Natural killer cell treated with Interleukin-12 subunit alpha and Interleukin-12 subunit beta and Interleukin-15 and Interleukin-18, amount 100 ng/mL, for 72 hours (primary cell): ENCODE results near the gene LRRC75A. TPM values are rescaled to one million over a fixed set of nuclear protein-coding genes. Genes with fewer than 3 reads are reported as not detected.
"Not testable (repeated sequence)": the region's sequence is repeated elsewhere in the genome, so short reads cannot be mapped to it uniquely, and the experiment has no call there.

ENCODE experiments used
- ATAC-seq, 2 donors: fragments of 150-1000 bp; cut with Tn5 transposase in 1 of 2; sonication (Bioruptor Pico), chemical (Tn5 transposase) in 1 of 2; 2 replicates each; pipeline ENCODE4 v1.10.0; 2021
- DNase-seq: peaks from one replicate; pipeline ENCODE4 v3.0.0; 2022; ENCODE audit warnings: low spot score
- H3K27ac Mint-ChIP-seq, 2 donors: 1 replicate in 1 of 2; 2 replicates in 1 of 2; pipeline ENCODE4 v1.8.0; 2022; ENCODE audit warnings: mixed read lengths in 2 of 2, mild to moderate bottlenecking in 1 of 2, moderate library complexity in 1 of 2
- H3K27me3 Mint-ChIP-seq, 2 donors: 1 replicate in 1 of 2; 2 replicates in 1 of 2; pipeline ENCODE4 v1.8.0; 2022; ENCODE audit warnings: mixed read lengths in 2 of 2
- H3K36me3 Mint-ChIP-seq: one replicate; pipeline ENCODE4 v1.8.0; 2022; ENCODE audit warnings: mixed read lengths
- H3K4me1 Mint-ChIP-seq, 2 donors: 1 replicate in 1 of 2; 2 replicates in 1 of 2; pipeline ENCODE4 v1.8.0; 2022; ENCODE audit warnings: low read depth in 2 of 2, mixed read lengths in 2 of 2, mild to moderate bottlenecking in 1 of 2
- H3K4me3 Mint-ChIP-seq: one replicate; pipeline ENCODE4 v1.8.0; 2022; ENCODE audit warnings: mixed read lengths
- H3K9me3 Mint-ChIP-seq: 2 replicates; pipeline ENCODE4 v1.8.0; 2022; ENCODE audit warnings: mixed read lengths
- total RNA-seq, 2 donors: library from RNA; stranded (reverse); gene quantifications; one replicate each; pipeline ENCODE4 v1.2.3, GENCODE V29; 2022

Gene LRRC75A
- total RNA-seq, 2 donors from 2014 or later, result 1.9 to 2.6 TPM

DNA sequence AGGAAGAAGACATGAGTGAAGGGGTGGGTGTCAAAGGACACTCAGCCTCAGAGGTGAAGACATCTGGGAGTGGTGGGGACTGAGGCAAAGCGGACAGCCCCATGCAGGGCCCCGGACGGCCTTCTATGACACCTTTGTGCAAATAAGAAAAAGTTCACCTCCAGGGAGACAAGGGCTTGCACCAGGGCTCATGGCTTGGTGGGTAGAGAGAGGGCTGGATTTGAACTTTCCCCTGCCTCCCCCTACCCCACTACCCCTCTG is 30.5 kb downstream of the LRRC75A start:
- no peak overlapping the region for H3K27ac Mint-ChIP-seq
- H3K4me3 Mint-ChIP-seq, result no peak overlapping the region
- DNase-seq, result no peak

DNA sequence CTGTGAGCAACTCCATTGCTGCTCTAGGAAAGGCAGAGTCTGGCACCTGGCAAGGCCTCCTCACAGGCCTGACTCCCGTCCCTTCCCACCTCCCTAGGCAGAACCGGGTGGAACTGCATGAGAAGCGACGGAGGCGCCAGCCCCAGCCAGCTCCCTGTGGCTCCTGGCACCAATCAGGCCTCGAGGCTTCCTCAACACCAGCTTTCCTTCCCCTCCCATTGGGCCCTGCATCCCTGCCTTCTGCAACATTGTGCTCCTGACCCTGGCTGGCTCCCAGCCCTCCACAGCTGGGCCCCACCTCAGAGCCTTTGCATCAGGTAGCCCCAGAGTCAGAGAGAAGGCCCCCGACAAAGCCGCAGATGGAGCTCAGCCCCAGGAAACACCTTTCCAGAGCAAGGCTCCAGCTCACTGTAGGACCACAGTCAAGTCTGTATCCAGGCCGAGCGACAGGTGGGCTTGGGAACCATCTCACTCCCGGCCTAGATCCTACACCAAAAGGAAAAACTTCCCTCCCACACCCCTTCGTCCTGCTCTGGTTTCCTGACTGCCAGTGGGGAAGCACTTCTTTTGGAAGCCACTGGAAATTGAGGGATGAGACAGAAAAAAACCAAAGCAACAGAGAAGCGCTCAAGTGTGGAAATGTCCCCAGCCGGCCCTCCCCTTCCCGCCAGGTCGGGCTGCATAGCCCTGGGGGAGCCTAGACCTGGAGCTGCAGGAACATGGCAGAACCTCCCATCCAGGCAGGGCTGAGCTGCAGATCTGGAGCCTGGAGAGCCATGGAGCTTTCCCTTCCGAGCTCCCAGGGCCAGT is 31.0 kb downstream of the LRRC75A start:
- Mint-ChIP-seq H3K4me1 (no peaks in the 10 kb centered on the region), H3K27ac (no peak overlapping the region), H3K36me3 (no peaks in the 10 kb centered on the region), H3K4me3 (no peak overlapping the region), H3K27me3 (no peaks in the 10 kb centered on the region), H3K9me3 (no peaks in the 10 kb centered on the region)
- ATAC-seq (no peak), DNase-seq (no peak)

More for the DNA sequence above, 30.5 kb downstream of the LRRC75A start:
- no peaks in the 10 kb centered on the region for H3K4me1 Mint-ChIP-seq
- H3K9me3 Mint-ChIP-seq, result no peaks in the 10 kb centered on the region
- ATAC-seq, result no peak
- no peaks in the 10 kb centered on the region for H3K27me3 Mint-ChIP-seq
- H3K36me3 Mint-ChIP-seq, result no peaks in the 10 kb centered on the region

DNA sequence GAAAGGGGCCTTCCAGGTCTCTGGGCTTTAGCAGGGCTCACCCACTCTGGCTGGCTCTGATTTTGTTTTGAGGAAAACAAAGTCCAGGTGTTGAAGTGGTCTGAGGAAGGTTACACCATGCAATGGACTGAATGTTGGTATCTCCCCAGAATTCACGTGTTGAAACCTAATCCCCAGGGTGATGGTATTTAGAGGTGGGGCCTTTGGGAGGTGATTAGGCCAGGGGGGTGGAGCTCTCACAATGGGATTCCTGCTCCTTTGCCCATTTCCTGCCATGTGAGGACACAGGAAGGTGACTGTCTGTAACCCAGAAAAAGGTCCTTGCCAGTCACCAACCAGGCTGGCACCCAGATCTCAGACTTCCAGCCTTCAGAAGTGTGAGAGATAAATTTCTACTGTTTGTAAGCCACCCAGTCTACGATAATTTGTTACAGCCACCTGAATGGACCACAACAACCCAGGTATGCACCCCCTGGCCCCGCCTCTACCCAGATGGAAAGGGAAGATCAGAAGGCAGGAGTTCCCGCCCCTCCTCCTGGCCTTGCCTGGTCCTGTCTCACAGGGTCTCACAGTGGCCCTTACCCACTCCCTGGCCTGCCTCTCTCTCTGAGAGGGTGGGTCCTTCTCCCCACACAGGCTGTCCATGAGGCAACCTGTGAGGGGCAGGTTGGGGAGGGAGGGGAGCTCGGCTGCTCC is 32.0 kb downstream of the LRRC75A start:
- DNase-seq, result no peak
- Mint-ChIP-seq H3K4me3 (no peak overlapping the region), H3K27me3 (no peaks in the 10 kb centered on the region), H3K4me1 (no peaks in the 10 kb centered on the region), H3K36me3 (no peaks in the 10 kb centered on the region), H3K9me3 (no peaks in the 10 kb centered on the region), H3K27ac (no peak overlapping the region)
- no peak for ATAC-seq

DNA sequence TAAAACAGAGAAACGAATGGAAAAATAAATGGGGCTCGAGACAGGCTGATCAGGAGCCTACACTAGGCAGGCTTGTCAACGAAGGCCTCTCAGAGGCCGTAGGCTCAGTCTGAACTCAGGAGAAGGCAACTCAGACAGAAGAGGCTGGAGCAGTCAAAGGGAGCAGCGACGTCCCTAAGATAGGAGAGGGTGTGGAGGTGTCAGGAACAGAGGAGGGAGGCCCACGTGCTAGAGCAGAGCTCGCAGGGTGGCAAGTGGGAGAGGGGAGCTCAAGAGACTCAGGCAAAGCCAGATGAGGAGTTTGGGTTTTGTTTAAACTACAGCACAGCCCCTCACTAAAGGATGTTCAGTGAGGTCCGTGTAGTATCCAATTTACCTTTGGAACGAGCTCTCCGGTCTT is 32.7 kb downstream of the LRRC75A start:
- DNase-seq (no peak), ATAC-seq (no peak)
- no peaks in the 10 kb centered on the region for H3K27me3 Mint-ChIP-seq
- no peaks in the 10 kb centered on the region for H3K36me3 Mint-ChIP-seq
- no peak overlapping the region for H3K27ac Mint-ChIP-seq
- H3K9me3 Mint-ChIP-seq, result no peaks in the 10 kb centered on the region
- no peaks in the 10 kb centered on the region for H3K4me1 Mint-ChIP-seq
- H3K4me3 Mint-ChIP-seq, result no peak overlapping the region

DNA sequence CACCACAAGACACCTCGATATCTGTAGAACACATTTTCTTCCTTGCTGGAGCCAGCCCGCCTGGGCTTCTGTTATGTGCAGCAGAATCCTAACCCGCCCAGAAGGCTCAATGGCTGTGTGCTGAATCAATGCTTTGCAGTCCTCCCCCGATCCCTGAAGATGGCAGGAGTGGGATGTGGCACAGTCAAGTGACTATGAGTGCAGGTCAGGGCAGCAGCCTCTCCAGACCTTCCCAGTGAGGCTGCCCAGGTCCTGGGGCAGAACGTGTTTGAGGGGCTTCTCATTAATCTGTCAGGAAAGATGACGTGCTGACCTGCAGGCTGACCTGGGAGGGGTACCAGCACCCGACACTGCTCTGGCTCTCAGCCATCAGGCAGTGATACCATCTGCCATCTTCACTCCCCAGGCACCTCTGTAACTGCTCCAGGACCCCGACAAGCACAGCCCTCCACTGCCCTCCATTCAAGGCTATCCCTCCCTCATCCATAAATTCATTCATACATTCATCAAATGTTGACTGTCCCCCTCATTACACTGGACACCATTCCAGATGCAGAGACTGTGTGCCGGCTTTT is 35.2 kb downstream of the LRRC75A start:
- Mint-ChIP-seq H3K27ac (no peak overlapping the region), H3K27me3 (no peaks in the 10 kb centered on the region)

DNA sequence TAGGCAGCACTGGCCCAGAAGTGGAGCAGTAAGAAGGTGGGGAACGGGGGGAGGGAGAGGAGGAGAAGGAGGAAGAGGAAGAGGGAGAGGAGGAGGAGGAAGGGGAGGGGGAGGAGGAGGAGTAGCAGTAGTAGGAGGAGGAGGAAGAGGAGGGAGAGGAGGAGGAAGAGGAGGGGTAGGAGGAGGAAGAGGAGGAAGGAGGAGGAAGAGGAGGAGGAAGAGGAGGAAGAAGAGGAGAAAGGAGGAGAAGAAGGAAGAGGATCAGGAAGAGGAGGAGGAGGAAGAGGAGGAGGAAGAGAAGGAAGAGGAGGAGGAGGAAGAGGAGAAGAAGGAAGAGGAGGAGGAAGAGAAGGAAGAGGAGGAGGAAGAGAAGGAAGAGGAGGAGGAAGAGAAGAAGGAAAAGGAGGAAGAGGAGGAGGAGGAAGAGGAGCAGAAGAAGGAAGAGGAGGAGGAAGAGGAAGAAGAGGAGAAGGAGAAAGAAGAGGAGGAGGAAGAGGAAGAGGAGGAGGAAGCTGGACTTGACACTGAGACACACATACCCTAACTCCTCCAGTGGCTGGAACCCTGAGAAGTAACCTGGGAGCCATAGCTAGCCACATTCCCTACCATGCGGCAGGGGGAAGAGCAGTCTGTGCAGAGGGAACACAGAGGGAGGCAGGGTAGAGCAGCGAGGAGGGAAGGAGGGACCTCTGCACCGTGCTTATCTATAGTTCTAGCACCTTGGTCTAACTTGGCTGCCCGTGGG is 35.8 kb downstream of the LRRC75A start:
- no peak for DNase-seq
- no peaks in the 10 kb centered on the region for H3K27me3 Mint-ChIP-seq

More for the DNA sequence above, 35.2 kb downstream of the LRRC75A start:
- DNase-seq (no peak), ATAC-seq (no peak)
- Mint-ChIP-seq H3K4me3 (no peak overlapping the region), H3K9me3 (no peaks in the 10 kb centered on the region), H3K4me1 (peaks cover 0 to 4% of the 10 kb centered on the region in 2 donors), H3K36me3 (no peaks in the 10 kb centered on the region)

DNA sequence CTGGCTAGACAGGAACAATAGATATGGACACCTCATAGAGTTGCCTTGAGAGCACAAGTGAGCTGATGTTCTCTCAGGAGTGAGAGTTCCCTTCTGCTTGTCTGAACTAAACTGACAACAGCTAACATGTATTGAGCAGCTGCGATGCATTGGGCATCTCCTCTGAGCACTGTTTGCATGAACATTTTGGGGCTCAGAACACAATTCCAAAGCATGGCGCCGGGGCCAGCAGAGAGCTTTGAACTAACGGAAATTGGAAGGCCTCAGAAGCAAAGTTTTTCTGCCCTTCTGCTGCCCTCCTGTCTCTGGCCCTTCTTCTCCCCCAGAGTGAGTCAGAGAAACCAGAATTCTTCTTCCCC is 38.5 kb downstream of the LRRC75A start:
- Mint-ChIP-seq H3K4me1 (peaks cover 9 to 10% of the 10 kb centered on the region in 2 donors), H3K36me3 (no peaks in the 10 kb centered on the region), H3K4me3 (no peak overlapping the region), H3K27ac (no peak overlapping the region), H3K9me3 (no peaks in the 10 kb centered on the region), H3K27me3 (no peaks in the 10 kb centered on the region)
- DNase-seq (no peak), ATAC-seq (no peak)

More for the DNA sequence above, 35.8 kb downstream of the LRRC75A start:
- H3K4me1 Mint-ChIP-seq, result peaks cover 0 to 4% of the 10 kb centered on the region in 2 donors
- no peak for ATAC-seq
- H3K4me3 Mint-ChIP-seq, result no peak overlapping the region
- no peaks in the 10 kb centered on the region for H3K9me3 Mint-ChIP-seq
- no peaks in the 10 kb centered on the region for H3K36me3 Mint-ChIP-seq
- H3K27ac Mint-ChIP-seq, result peak overlapping the region in 1 of 2 donors; percentile 76

DNA sequence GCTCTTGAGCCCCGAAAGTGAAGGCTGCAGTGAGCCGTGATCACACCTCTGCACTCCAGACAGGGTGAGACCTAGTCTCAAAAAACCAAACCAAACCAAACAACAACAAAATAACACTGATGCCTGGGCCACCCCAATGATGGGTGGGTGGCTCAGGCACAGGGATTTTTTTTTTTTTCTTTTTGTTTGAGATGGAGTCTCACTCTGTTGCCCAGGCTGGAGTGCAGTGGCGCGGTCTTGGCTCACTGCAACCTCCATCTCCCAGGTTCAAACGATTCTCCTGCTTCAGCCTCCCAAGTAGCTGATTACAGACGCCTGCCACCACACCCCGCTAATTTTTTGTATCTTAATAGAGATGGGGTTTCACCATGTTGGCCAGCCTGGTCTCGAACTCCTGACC is 39.7 kb downstream of the LRRC75A start:
- H3K9me3 Mint-ChIP-seq, H3K36me3 Mint-ChIP-seq, H3K27me3 Mint-ChIP-seq, ATAC-seq, H3K27ac Mint-ChIP-seq, DNase-seq, H3K4me3 Mint-ChIP-seq: not testable (repeated sequence)
- H3K4me1 Mint-ChIP-seq, result peaks cover 10 to 11% of the 10 kb centered on the region in 2 donors

DNA sequence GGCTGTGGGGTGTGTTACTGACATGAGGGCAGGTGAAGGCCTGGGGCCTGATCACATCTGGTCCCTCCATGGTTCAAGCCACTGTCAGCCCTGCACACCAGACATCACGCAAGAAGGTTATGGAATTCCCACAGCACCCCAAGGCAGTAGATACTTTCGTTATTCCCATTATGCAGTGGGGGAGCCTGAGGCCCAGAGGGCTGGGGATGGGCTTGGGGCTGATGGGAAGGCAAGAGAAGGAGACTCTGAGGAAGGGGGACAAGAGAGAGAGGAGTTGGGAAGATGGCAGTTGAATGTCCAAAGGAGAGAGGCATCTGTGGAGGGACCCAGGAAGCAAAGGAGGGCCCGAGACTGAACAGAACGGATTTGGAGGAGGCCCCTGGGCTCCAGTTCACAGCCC is 42.0 kb downstream of the LRRC75A start:
- ATAC-seq, result no peak
- H3K4me1 Mint-ChIP-seq, result peaks cover 17% of the 10 kb centered on the region in 2 donors

DNA sequence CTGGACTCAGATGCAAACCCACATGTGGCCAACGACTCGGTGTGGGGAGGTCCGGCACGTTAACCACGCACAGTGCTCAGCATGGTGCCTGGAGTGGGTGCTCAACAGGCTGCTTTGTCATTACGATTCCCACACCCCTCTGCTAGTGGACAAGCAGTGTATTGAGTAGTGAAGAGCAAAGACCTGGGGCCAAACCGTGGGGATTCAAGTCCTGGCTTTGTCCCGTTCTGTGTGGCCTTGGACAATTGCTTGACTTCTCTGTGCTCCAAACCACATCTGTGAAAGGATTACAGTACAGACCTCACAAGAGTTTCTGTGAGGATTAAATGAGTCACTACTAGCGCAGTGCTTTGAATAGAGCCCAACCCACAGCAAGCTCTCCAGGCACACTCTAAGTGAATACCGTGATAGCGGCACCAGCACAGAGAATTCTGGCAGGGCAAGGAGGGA is 42.8 kb downstream of the LRRC75A start:
- Mint-ChIP-seq H3K4me1 (peaks cover 17% of the 10 kb centered on the region in 2 donors), H3K27me3 (no peaks in the 10 kb centered on the region), H3K27ac (no peak overlapping the region), H3K4me3 (no peak overlapping the region), H3K9me3 (no peaks in the 10 kb centered on the region), H3K36me3 (no peaks in the 10 kb centered on the region)
- ATAC-seq (peak; percentile 40 to 57), DNase-seq (no peak)

More for the DNA sequence above, 42.0 kb downstream of the LRRC75A start:
- no peaks in the 10 kb centered on the region for H3K36me3 Mint-ChIP-seq
- no peak overlapping the region for H3K4me3 Mint-ChIP-seq
- H3K9me3 Mint-ChIP-seq, result no peaks in the 10 kb centered on the region
- H3K27me3 Mint-ChIP-seq, result no peaks in the 10 kb centered on the region
- peak overlapping the region; percentile 36 to 57 for H3K27ac Mint-ChIP-seq
- DNase-seq, result no peak

DNA sequence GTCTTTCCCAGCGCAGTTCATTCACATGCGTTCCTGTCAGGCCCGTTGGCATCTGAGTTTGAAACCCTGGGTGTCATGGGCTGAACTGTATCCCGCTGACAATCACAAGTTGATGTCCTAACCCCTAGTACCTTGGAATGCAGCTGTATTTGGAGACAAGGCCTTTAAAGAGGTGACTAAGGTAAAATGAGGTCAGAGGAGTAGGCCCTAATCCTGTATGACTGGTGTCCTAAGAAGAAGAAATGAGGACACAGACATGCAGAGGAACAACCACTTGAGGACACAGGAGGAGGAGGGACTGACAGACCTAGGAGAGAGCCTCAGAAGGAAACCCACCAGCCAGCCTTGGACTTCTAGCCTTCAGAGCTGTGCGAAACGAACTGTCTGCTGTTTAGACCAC is 43.5 kb downstream of the LRRC75A start:
- no peak for DNase-seq
- H3K27ac Mint-ChIP-seq, result no peak overlapping the region
- no peaks in the 10 kb centered on the region for H3K9me3 Mint-ChIP-seq
- H3K4me1 Mint-ChIP-seq, result peaks cover 17% of the 10 kb centered on the region in 2 donors
- no peak for ATAC-seq
- no peaks in the 10 kb centered on the region for H3K36me3 Mint-ChIP-seq
- no peak overlapping the region for H3K4me3 Mint-ChIP-seq
- H3K27me3 Mint-ChIP-seq, result no peaks in the 10 kb centered on the region

DNA sequence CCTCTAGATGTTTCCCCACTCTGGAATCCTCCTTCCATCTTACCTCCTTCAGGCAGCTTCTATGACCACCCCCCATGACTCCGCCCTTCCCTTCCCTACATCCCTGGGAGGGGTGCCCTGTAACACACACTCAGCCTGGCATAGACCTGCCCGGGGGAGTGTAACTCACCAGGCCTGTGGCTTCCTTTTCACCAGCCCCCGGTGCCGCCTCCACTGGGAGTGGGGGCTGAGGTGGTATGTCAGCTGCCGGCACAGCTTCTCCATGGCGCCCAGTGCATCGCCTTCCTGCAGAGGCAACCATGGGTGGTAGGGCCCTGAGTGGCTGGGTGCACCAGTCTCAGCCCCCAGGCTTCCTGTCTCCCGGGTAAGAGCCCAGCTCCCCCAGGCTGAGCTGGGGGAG is 44.3 kb downstream of the LRRC75A start:
- no peak for ATAC-seq
- Mint-ChIP-seq H3K36me3 (no peaks in the 10 kb centered on the region), H3K4me1 (peaks cover 18 to 22% of the 10 kb centered on the region in 2 donors)

DNA sequence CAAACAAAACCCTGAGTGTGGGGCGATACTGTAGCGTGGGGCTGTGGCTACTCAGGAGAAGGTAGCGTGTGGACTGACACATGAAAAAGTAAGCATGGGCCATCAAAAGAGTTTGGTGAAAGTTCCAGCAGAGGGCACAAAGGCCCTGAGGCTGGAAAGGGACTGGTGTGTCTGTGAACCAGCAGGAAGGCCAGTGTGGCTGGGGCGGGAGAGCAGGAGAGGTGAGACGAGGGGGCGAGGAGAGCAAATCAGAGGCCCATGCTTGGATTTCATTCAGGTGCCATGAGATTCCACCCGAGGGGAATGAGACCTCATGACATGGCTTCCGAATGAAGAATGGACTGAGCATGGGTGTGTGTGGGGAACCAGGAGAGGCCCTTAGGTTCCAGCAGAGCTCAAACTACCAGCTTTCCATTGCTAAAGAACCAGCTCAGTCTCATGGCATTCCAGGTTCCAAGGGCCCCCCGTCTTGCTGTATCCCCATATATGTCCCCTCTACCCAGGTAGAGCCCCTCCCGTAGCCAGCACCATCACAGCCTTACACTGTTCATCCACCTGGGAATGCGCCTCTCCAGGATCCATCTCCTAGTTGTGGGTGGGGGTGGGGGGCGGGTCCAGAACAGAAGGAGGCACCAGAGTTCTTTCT is 45.5 kb downstream of the LRRC75A start:
- DNase-seq, result no peak
- no peak for ATAC-seq
- H3K36me3 Mint-ChIP-seq, result peaks cover 11% of the 10 kb centered on the region
- H3K27ac Mint-ChIP-seq, result peak overlapping the region in 1 of 2 donors; percentile 64
- peaks cover 27 to 34% of the 10 kb centered on the region in 2 donors for H3K4me1 Mint-ChIP-seq
- H3K27me3 Mint-ChIP-seq, result no peaks in the 10 kb centered on the region
- no peaks in the 10 kb centered on the region for H3K9me3 Mint-ChIP-seq
- H3K4me3 Mint-ChIP-seq, result no peak overlapping the region

More for the DNA sequence above, 44.3 kb downstream of the LRRC75A start:
- no peaks in the 10 kb centered on the region for H3K27me3 Mint-ChIP-seq
- no peak for DNase-seq
- no peak overlapping the region for H3K4me3 Mint-ChIP-seq
- H3K27ac Mint-ChIP-seq, result no peak overlapping the region
- H3K9me3 Mint-ChIP-seq, result no peaks in the 10 kb centered on the region
